GM12874 (cell line): ENCODE measurements around the gene RGS12.

Source experiments
- TF ChIP-seq, protein P1 (sequence below): IDR thresholded peaks from 2 replicates; pipeline ENCODE4 v1.5.1; 2011; ENCODE audit warnings: low read depth, mild to moderate bottlenecking, control low read depth, low read length, moderate library complexity; ENCODE audit not compliant: insufficient read depth

Gene RGS12

DNA sequence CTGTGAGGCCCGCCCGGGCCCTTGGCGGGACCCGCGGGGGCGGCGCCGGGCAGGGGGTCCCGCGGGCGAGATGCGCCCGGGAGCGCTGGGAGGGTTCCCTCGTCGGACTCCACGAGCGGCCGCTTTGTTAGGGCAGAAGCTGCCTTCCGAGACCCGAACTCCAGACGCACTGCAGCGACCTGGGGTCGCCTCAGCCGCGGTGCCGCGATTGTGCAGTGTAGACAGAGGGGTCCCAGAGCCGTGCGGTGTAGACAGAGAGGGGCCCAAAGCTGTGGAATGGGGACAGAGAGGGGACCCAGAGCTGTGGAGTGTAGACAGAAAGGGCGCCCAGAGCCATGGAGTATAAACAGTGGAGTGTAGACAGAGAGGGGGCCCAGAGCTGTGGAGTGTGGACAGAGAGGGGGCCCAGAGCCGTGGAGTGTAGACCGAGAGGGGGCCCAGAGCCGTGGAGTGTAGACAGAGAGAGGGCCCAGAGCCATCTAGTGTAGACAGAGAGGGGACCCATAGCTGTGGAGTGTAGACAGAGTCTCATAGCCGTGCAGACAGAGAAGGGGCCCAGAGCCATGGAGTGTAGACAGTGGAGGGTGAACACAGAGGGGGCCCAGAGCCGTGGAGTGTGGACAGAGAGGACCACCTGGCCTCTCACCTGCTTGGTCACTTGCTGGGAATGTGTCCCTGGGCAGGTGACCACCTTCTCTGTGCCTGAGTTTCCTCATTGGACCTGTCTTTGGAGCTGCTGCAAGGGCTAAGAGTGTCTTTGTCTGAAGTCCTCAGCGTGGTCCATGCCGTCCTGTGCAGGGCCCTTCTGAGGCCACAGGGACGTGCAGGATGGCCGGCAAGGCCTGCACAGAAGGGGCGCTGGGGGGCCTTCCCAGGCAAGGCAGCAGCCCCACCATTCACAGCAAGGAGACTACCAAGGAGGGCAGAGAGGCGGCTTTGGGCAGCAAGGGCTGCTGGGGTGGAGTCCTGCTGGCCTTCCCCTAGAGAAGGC lies 875 bp downstream of the RGS12 start:
- TF ChIP-seq, protein P1, sequence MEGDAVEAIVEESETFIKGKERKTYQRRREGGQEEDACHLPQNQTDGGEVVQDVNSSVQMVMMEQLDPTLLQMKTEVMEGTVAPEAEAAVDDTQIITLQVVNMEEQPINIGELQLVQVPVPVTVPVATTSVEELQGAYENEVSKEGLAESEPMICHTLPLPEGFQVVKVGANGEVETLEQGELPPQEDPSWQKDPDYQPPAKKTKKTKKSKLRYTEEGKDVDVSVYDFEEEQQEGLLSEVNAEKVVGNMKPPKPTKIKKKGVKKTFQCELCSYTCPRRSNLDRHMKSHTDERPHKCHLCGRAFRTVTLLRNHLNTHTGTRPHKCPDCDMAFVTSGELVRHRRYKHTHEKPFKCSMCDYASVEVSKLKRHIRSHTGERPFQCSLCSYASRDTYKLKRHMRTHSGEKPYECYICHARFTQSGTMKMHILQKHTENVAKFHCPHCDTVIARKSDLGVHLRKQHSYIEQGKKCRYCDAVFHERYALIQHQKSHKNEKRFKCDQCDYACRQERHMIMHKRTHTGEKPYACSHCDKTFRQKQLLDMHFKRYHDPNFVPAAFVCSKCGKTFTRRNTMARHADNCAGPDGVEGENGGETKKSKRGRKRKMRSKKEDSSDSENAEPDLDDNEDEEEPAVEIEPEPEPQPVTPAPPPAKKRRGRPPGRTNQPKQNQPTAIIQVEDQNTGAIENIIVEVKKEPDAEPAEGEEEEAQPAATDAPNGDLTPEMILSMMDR: no peak

DNA sequence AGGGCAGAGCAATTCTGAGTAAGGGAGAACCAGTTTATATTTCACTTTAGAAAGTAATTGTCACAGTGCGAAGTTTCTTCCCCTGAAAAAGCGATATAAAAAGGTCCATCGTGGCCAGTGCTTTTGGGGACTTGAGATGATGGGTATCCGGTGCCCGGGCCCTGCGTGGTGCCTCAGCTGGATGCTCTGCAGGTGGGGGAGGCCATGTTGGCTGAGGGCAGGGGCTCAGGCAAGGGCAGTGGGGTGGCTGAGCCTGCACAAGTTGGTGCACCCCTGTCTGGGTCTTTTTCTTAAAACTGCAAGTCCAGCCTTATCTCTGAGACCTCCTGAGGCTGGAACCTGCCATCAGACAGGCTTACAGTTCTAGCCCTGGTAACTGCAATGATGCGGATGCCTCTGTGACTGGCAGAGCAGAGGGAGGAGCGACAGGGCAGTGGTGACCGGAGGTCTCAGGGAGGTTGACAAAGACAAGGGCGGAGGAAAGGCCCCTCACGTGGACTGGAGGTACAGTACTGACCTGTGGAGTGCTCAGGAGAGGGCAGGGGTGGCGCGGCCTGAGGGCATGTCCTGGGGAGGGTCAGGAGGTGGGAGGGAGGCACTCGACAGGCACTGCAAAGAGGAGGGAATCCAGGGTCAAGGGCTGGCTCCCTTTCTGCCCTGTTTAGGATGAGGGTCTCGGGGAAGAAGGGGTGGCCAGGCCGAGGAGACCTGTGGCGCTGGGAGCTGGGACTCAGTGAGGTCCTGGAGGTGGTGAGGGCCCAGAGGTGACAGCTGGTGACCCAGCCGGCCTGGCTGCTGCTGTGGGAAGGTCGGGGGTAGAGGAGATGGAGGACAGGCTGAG lies 1.8 kb downstream of the RGS12 start:
- TF ChIP-seq, protein P1: no peak

DNA sequence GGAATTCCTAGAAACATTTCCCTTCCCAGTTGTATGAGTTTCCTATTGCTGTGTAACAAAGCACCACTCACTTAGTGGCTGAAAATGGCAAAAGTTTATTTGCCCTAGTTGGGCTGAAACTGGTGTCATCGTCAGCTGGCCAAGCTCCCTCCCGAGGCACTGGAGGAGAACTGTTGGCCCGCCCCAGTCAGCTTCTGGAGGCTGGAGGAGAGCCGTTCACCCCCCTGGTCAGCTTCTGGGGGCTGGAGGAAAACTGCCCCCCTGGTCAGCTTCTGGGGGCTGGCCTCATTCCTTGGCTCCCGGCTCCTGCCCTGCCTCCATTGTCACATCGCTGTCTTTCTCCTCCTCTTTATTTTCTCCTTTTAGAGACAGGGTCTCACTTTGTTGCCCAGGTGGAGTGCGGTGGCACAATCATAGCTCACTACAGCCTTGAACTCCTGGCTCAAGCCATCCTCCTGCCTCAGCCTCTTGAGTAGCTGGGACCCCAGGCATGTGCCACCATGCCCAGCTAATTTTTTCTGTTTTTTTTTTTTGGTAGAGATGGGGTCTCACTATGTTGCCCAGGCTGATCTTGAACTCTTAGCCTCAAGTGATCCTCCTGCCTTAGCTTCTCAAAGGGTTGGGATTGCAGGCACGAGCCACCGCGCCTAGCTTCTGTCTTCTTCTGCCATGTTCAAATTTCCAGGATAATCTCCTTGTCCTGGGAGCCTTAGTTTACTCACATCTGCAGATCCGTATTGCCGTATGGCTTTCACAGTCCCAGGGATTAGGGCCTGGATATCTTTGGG lies 3.2 kb downstream of the RGS12 start:
- TF ChIP-seq, protein P1: no peak

DNA sequence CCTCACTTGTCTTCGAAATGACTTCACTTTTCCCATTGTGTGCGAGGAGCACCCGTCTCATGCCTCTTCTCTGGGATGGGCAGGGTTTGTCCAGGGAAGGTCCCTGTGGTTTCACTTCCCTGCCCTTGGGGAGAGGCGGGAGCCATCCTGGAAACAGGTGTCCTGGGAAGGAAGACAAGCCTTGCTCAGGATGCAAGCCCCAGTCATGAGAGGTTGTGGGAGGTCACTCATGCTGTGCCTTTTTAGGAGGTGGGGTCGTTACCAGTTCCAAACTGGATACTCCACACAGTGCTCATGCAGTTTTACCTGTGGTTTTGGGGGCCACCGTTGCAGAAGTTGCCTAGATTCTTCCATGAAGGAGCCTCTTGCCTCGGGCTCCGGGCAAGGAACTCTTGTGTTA lies 3.8 kb downstream of the RGS12 start:
- TF ChIP-seq, protein P1: no peak

DNA sequence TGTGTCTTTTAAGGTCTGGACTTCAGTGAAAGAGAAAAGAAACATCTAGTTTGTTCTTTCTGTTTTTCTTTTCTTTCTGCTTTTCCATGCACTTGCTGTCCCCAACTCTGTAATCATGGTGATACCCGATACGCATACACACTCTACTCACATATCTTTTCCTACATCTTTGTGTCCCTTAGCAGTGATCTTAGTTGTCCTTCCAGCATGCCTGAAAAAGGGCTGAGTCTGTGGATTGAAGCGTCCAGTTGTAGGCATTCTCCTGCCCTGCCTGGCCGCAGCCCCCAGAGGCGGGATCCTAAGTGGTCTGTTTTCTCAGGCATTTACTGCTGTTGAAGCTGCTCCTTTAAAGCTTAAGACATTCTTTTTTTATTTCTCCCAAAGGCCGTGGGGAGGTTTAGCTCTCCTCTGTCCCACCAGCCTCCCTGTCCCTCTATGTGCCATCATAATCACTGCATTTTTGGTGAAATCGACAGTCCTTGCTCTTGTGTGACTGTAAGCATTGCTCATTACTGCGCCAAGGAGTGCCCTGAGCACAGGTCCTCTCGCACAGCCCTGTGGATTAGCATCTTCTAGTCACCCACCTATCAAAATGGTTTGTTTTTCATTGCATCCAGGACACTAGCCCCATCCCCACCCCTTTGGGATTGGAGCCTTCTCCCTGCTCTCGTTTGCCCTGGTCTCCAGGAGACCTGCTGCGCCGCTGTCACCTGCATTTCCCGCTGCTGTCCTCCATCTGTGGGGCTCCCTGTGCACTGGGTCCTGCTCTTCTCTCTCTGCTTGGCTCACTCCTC lies 4.4 kb downstream of the RGS12 start:
- TF ChIP-seq, protein P1: no peak

DNA sequence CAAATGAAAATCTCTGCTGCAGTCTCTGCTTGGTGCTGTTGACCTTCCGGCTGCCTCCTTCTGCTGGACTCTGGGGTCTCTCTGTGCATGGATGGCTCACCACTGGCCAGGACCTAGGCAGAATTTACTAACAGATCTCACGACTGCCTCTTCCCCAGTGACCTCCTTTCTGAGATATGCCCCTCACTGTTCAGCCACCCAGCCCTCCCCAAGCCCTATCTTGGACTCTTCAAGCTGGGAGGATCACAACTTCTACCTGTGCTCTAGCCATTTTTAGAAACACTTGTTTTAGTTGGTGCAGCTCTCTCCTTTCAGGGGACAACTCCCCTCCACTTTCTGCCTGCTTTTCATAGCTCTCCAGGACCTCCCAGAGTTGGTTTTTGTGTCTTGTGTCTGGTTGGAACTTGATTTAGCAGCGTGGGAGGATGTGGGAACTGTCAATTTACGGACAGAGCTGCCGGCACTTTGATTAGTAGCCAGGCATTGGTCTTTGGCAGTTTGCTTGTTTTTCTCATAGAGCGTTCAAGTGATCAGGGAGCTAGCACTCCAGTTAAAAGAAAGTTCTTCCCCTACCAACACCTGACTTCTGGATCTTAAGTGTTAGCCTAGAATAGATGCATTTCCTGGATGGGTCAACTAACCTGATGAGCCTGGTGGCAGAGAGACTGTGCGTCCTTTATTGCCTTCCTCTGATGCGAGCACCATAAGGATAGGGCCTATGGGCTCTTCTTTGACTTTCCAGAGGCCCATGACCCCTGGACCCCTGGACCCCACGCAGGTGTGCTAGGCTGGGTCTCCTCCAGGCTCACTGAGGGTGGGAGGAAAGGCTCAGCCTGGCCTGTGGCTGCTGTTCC lies 6.5 kb downstream of the RGS12 start:
- TF ChIP-seq, protein P1: no peak
